GM20000 (cell line): Measurements from ENCODE around the gene EIF5AL1.
"Not testable (repeated sequence)": the region's sequence is repeated elsewhere in the genome, so short reads cannot be mapped to it uniquely, and the experiment has no call there.

Experiments used
- DNase-seq: peaks from one replicate; pipeline ENCODE4 v3.0.0; 2012; ENCODE audit warnings: low spot score
- TF ChIP-seq, protein P1 (sequence below): IDR thresholded peaks from 2 replicates; pipeline ENCODE4 v1.5.1; 2012; ENCODE audit warnings: mild to moderate bottlenecking, control low read depth; ENCODE audit errors: extremely low read depth, missing control alignments

EIF5AL1 gene

DNA sequence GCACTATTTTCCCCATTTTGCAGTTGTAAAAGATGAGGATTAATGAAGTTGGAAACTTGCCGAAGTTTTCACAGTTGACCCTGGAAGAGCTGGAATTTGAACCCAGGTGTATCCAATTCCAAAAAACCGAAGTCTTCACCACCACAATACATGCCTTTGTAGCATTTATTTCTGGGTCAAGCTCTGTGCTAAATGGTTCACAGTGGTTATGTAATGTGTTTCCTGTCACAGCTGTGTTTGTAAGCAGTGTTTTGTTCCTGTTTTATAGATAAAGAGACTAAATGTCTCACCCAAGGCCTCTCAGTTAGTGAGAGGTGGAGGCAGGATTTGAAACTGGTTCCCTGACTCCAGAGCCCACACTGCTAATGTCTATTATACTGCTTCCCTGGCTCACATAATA is 30.3 kb downstream of the EIF5AL1 start:
- DNase-seq: no peak
- TF ChIP-seq, protein P1, sequence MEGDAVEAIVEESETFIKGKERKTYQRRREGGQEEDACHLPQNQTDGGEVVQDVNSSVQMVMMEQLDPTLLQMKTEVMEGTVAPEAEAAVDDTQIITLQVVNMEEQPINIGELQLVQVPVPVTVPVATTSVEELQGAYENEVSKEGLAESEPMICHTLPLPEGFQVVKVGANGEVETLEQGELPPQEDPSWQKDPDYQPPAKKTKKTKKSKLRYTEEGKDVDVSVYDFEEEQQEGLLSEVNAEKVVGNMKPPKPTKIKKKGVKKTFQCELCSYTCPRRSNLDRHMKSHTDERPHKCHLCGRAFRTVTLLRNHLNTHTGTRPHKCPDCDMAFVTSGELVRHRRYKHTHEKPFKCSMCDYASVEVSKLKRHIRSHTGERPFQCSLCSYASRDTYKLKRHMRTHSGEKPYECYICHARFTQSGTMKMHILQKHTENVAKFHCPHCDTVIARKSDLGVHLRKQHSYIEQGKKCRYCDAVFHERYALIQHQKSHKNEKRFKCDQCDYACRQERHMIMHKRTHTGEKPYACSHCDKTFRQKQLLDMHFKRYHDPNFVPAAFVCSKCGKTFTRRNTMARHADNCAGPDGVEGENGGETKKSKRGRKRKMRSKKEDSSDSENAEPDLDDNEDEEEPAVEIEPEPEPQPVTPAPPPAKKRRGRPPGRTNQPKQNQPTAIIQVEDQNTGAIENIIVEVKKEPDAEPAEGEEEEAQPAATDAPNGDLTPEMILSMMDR: no peak

DNA sequence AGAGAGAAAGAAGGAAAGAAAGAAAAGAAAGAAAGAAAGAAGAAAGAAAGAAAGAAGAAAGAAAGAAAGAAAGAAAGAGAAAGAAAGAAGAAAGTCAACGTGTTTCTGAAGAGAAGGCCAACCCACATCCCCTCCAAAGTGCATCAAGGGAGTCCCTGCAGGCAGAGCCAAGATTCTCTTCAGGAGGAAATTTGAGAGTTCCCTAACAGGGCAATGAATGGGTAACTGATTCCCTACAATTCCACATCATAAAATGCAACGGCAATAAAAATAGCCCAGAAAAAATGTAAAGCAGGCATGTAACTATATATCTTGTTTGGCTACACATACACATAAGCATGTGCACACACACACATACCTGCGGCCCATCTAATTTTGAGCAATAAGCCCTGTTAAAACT is 32.1 kb downstream of the EIF5AL1 start:
- not testable (repeated sequence) for DNase-seq

DNA sequence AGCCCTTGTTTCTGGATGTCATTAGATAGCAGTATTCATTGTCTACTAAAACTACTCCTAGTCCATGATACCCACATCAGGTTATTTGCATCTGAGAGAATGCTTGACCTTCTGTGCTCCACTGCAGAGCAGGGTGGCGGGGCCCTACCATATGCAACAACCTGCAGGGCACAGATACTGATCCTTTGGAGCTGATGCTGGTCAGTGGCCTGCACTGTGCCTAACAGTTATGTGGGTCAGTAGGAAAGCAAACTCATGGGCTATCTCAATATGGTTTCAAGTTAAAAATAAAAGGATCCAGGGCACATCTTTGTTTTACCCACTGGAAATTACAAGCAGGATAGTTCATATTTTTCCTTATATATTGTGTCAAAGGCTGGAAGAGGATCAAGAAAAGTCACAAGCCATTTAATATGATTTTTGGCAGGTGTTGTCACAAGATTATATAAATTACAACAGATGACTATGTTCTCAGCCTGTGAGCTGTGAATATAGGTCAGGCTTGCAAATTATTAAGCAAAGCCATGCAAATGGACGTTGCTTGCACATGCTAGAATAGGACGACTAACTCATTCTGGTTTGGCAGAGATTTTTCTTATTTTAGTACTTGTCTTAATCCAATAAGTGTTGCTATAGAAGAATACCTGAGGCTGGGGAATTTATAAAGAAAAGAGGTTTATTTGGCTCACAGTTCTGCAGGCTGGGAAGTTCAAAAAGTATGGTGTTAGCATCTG is 32.8 kb downstream of the EIF5AL1 start:
- not testable (repeated sequence) for DNase-seq

DNA sequence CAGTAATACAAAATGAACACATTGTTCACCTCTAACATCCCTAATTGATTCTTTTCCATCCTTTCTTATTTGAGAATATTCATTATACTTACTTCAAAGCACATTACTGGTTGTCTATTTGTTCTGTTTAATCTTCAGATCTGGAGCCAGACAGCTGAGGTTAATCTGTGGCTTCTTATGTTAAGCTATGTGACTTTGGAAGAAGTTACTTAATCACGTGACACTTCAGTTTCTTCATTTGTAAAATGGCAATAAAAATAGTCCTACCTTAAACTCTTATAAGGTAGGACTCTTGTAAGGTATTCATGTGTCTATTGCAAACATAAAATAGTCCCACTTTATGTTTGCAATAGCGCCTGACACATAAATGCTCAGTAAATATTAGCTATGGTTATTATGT is 34.8 kb downstream of the EIF5AL1 start:
- not testable (repeated sequence) for DNase-seq

DNA sequence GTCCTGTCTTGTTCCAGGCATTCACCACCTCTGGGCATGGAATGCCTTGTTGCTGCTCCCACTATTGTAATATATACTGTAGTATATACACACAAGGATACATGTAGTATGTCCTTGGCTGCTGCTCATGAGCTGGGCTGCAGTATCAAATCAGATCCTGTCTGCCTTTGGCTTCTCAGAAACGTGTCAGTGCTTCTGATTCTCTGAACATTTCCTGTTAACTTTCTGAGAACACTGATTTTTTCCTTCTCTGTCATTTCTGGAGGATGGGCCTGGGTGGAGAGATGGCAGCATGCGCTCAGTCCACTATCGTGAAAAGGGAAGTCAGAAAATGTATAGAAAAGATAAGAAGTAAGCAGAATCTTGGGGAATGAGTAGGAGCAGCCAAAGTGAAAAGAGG is 35.6 kb downstream of the EIF5AL1 start:
- TF ChIP-seq, protein P1: no peak
- no peak for DNase-seq

DNA sequence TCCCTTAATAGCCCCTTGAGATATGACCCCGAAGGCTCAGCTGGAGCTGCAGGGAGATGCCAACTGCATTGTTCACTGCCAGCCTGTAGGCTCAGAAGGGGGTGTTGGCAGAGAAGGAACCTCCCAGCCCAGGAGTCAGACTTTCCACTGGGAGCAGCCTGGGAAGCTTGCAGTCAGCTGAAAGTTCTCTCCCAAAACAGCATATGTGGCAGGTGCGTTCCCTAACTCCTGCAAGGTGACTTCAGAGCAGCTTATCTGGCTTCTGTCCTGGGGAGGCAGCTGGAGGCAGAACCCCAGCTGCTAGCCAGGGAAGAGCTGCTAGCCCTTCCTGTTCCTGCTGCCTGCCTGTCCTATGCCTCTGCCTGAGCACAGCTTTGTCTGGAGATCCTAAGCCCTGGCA is 39.8 kb downstream of the EIF5AL1 start:
- DNase-seq: no peak
- TF ChIP-seq, protein P1: no peak

DNA sequence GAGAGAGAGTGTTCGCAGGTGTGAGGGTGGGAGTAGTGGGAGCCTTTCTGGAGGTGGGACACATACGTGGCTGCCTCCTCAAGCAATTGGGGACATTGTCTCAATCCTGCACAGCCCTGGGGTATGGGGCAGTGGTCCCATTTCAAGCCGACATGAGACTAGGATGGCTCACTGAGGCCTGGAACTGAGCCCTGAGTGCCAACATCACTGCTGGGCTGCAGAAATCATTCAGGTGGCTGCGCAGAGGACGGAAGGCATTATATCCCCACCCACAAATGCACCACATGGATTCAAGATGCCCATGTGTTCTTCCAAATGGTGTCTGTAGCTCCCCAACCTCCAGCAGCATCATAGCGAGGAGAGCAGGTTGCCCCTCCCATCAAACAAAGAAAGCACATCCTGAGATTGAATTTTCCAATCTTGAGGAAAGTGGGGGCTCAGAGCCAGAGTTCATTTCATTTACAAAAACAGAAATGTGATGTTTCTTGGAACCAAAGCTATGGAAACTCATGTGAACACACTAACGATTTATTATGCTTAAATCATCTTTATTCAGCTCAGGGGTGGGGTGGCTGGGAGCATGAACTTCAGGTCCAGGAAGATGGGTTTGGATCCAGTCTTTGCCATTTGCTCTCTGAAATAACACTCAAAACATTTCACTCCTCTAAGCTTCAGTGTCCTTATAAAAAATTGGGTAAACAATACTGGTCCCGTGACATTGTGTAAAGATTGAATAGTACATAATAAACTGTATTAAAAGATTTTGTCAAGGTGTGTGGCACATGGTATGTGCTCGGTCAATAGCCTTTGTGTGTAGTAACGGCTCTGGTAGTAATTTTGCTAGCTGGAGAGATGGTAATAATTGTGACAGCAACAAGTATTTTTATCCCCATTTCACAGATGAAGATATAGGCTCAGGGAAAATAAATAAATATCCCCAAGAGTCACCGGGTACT is 43.3 kb downstream of the EIF5AL1 start:
- TF ChIP-seq, protein P1: no peak
- no peak for DNase-seq

DNA sequence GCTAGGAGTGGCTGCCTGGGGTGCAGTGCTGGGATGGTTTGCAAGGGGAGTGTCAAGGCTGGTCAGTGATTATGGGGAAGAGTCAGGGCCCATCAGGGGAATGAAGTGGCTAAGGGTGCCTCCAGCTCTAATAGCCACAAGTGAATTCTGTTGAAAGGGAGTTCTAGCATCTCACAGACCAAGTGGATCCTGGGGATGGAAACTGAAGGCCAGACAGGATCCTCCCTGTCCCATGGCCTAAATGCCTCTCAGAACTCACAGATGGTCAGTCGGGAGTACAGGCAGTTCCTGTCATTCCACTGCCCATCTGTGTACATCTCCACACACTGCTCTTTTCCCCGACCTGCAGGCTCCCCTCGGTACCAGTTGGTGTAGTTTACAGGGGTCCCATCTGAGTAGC is 44.6 kb downstream of the EIF5AL1 start:
- not testable (repeated sequence) for DNase-seq

DNA sequence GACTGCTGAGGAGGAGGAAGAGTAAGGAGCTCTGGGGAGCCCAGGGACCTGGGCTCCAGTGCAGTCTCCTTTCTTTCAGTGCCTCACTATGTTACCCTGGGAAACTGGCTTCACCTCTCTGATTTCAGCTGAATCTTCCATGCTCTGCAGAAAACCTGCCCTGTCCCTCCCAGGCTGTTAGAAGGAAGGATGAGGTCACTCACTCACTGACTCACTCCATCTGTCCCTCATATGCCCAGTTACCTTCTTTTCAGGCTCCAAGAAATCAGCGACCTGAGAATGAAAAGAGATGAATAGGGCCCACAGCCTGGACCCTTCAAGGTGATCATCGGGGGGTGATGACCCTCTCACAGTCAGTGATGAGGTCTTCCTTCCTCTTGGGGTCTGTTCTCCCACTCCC is 47.4 kb downstream of the EIF5AL1 start:
- TF ChIP-seq, protein P1: no peak
- DNase-seq: no peak
